ENCODE measurements around the gene ADARB1. TPM values are rescaled to one million over a fixed set of nuclear protein-coding genes. Genes with fewer than 3 reads are reported as not detected.

Gene ADARB1
- total RNA-seq, 2 experiments from 2014 or later: 27.5 to 28.6 TPM

DNA sequence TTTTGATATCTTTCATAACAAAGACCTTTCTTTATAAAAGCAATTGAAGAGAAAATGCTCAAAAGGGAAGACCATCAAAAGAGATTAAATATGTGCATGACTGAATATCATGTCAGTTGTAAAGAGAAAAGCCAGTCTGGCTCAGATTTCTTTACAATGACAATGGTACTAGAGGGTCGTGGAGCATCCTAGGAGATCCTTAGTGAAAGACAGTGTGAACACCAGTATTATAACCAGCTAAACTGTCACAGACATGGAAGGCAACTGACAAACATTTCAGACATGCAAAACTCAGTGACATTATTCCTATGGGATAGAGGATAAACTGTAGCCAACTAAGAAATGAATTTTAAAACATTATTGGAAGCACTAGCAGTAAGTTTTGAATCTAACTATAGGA is 27.1 kb upstream of the ADARB1 start:
- TF ChIP-seq, protein P1, sequence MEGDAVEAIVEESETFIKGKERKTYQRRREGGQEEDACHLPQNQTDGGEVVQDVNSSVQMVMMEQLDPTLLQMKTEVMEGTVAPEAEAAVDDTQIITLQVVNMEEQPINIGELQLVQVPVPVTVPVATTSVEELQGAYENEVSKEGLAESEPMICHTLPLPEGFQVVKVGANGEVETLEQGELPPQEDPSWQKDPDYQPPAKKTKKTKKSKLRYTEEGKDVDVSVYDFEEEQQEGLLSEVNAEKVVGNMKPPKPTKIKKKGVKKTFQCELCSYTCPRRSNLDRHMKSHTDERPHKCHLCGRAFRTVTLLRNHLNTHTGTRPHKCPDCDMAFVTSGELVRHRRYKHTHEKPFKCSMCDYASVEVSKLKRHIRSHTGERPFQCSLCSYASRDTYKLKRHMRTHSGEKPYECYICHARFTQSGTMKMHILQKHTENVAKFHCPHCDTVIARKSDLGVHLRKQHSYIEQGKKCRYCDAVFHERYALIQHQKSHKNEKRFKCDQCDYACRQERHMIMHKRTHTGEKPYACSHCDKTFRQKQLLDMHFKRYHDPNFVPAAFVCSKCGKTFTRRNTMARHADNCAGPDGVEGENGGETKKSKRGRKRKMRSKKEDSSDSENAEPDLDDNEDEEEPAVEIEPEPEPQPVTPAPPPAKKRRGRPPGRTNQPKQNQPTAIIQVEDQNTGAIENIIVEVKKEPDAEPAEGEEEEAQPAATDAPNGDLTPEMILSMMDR (IDR thresholded peaks at IDR 0.05): no peak
- POLR2A ChIA-PET: no interaction called here
- CTCF ChIA-PET: no interaction called here
- Mint-ChIP-seq H3K27me3 (peaks cover 26% of the 10 kb centered on the region), H3K4me3 (no peak overlapping the region), H3K36me3 (ENCODE audit: low read depth) (no peaks in the 10 kb centered on the region), H3K9me3 (no peaks in the 10 kb centered on the region), H3K4me1 (ENCODE audit: low read depth) (no peaks in the 10 kb centered on the region), H3K27ac (no peak overlapping the region)
- ATAC-seq (ENCODE audit: poor library complexity) (no peak), DNase-seq (no peak)
- H3K27me3 ChIP-seq (ENCODE audit: control insufficient read depth in 1 of 2, insufficient read depth in 2 of 2, low read length in 2 of 2): peaks cover 6 to 12% of the 10 kb centered on the region in 2 experiments
- H3K27ac ChIP-seq (ENCODE audit: low read depth in 1 of 2, low read length in 2 of 2): no peak overlapping the region
- peaks cover 10 to 13% of the 10 kb centered on the region in 2 experiments for H3K9me3 ChIP-seq (ENCODE audit: control insufficient read depth in 1 of 2, insufficient read depth in 1 of 2, low read length in 2 of 2)
- H3K36me3 ChIP-seq (ENCODE audit: insufficient read depth, low read length): no peaks in the 10 kb centered on the region
- intact Hi-C loops (cut with DNase I, micrococcal nuclease): no loop called here
- H3K4me1 ChIP-seq (ENCODE audit: insufficient read depth, low read length): no peaks in the 10 kb centered on the region
- H3K4me3 ChIP-seq (ENCODE audit: low read length): no peak overlapping the region

DNA sequence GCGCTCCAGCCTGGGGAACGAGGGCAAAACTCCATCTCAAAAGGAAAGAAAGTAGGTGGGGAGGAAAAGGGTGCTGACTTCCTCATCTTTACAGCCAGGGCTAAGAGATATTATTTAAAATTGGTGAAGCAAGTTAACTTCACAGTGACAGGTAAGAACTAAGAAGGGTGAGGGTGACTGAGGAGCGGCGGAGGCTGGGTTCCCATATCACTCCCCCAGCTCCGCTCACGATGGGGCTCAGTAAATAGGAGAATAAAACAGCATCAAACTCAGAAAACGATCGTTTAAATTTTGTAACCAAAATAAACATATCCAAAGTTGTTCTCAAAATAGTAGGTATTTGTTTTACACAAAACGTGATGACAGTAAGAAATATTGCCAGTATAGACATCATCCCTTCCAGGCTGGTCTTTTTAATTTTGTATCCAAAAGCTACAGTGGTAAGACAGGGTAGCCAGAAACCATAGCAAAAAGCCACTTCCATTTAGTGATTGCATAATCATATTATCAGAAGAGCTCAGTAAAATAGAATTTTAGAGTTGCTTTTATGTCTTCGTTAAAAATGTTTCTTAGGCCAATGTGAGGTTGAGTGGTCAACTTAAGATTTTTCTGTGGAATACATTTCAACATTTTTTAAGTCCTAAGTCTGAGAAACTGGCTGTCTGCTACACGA is 26.2 kb upstream of the ADARB1 start:
- no peak overlapping the region for H3K4me3 Mint-ChIP-seq
- H3K4me1 ChIP-seq (ENCODE audit: insufficient read depth, low read length): no peaks in the 10 kb centered on the region
- peaks cover 31% of the 10 kb centered on the region for H3K27me3 Mint-ChIP-seq
- H3K27ac Mint-ChIP-seq: no peak overlapping the region
- CTCF ChIA-PET: no interaction called here
- H3K9me3 Mint-ChIP-seq: no peaks in the 10 kb centered on the region
- intact Hi-C loops (cut with DNase I, micrococcal nuclease): no loop called here
- H3K27me3 ChIP-seq (ENCODE audit: control insufficient read depth in 1 of 2, insufficient read depth in 2 of 2, low read length in 2 of 2): peaks cover 6 to 12% of the 10 kb centered on the region in 2 experiments
- no peak overlapping the region for H3K4me3 ChIP-seq (ENCODE audit: low read length)
- H3K27ac ChIP-seq (ENCODE audit: low read depth in 1 of 2, low read length in 2 of 2): no peak overlapping the region
- DNase-seq (no peak), ATAC-seq (ENCODE audit: poor library complexity) (no peak)
- POLR2A ChIA-PET: no interaction called here
- no peaks in the 10 kb centered on the region for H3K36me3 ChIP-seq (ENCODE audit: insufficient read depth, low read length)
- H3K4me1 Mint-ChIP-seq (ENCODE audit: low read depth): no peaks in the 10 kb centered on the region
- H3K9me3 ChIP-seq (ENCODE audit: control insufficient read depth in 1 of 2, insufficient read depth in 1 of 2, low read length in 2 of 2): peaks cover 10 to 13% of the 10 kb centered on the region in 2 experiments
- TF ChIP-seq, protein P1 (IDR thresholded peaks at IDR 0.05): no peak
- no peaks in the 10 kb centered on the region for H3K36me3 Mint-ChIP-seq (ENCODE audit: low read depth)

DNA sequence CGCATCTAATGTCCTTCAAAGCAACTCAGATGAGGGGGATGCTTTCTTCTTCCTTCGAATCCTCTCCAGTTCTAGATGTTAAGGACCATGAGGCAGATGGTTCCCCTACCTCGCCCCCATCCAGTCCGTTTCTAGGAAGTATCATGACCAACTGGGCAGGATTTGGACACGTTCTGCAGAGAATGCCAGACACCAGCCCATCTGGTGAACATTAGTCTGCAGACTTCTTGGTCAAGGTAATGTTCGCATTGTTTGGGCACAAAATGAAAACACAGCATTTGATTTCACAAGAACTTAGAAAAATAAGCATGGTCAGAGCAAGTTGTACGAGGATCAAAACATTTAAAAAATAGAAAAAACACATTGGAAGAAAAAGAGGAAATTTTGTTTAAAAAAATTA is 25.4 kb upstream of the ADARB1 start:
- no peaks in the 10 kb centered on the region for H3K36me3 ChIP-seq (ENCODE audit: insufficient read depth, low read length)

More for the DNA sequence above, 25.4 kb upstream of the ADARB1 start:
- Mint-ChIP-seq H3K4me3 (no peak overlapping the region), H3K9me3 (no peaks in the 10 kb centered on the region), H3K4me1 (ENCODE audit: low read depth) (no peaks in the 10 kb centered on the region), H3K27me3 (peaks cover 36% of the 10 kb centered on the region), H3K36me3 (ENCODE audit: low read depth) (no peaks in the 10 kb centered on the region), H3K27ac (no peak overlapping the region)
- Histone ChIP-seq H3K4me3 (ENCODE audit: low read length) (no peak overlapping the region), H3K9me3 (ENCODE audit: control insufficient read depth in 1 of 2, insufficient read depth in 1 of 2, low read length in 2 of 2) (peaks cover 10 to 13% of the 10 kb centered on the region in 2 experiments), H3K27me3 (ENCODE audit: control insufficient read depth in 1 of 2, insufficient read depth in 2 of 2, low read length in 2 of 2) (peaks cover 6 to 12% of the 10 kb centered on the region in 2 experiments), H3K4me1 (ENCODE audit: insufficient read depth, low read length) (no peaks in the 10 kb centered on the region), H3K27ac (ENCODE audit: low read depth in 1 of 2, low read length in 2 of 2) (no peak overlapping the region)
- POLR2A ChIA-PET: no interaction called here
- DNase-seq (no peak), ATAC-seq (ENCODE audit: poor library complexity) (no peak)
- intact Hi-C loops (cut with DNase I, micrococcal nuclease): no loop called here
- TF ChIP-seq, protein P1 (IDR thresholded peaks at IDR 0.05): no peak
- CTCF ChIA-PET: no interaction called here

Data from CD4-positive, alpha-beta T cell (primary cell).